SK-N-SH (cell line): Measurements from ENCODE around the gene PRKCA. TPM values are rescaled to one million over a fixed set of nuclear protein-coding genes. Genes with fewer than 3 reads are reported as not detected.

ENCODE experiments used
- CTCF ChIA-PET: fragments of 300-600, 350-600 bp; formaldehyde crosslinking; extraction: SDS; loops from one replicate; lab custom pipeline; 2021; lab: Yijun Ruan, JAX
- POLR2A ChIA-PET: fragments of 350-600 bp; sonication (Branson Sonifier 250); formaldehyde crosslinking; extraction: SDS; loops from one replicate; lab custom pipeline; 2020; ENCODE audit warnings: antibody characterized with exemption, inconsistent platforms; lab: Yijun Ruan, JAX
- DNase-seq: peaks from one replicate; pipeline ENCODE4 v3.0.0; 2012
- H2AFZ ChIP-seq: fragments of 200-600 bp; sonication (generic); 2 replicates; pipeline ENCODE4 v1.8.1; 2016; ENCODE audit warnings: antibody characterized with exemption, mild to moderate bottlenecking, low read depth
- H3F3A ChIP-seq: fragments of 200-600 bp; sonication (generic); replicated peaks from 2 replicates; pipeline ENCODE3; 2016; ENCODE audit warnings: antibody characterized with exemption, mild to moderate bottlenecking; ENCODE audit not compliant: insufficient read depth
- H3K27ac ChIP-seq, 2 experiments: fragments of 200-500 bp in 1 of 2; fragments of 200-600 bp in 1 of 2; sonication (Bioruptor generic) in 1 of 2; sonication (generic), shearing (Covaris generic) in 1 of 2; 2 replicates each; pipeline versions ENCODE4 v1.5.1 to v1.6.1; 2014 to 2016; ENCODE audit warnings: low read depth in 2 of 2, inconsistent platforms in 1 of 2, low read length in 1 of 2, mild to moderate bottlenecking in 1 of 2, mixed read lengths in 1 of 2
- H3K27me3 ChIP-seq: fragments of 200-600 bp; sonication (generic), shearing (Covaris generic); 2 replicates; pipeline ENCODE4 v1.6.1; 2016; ENCODE audit warnings: mixed run types; ENCODE audit not compliant: insufficient read depth
- H3K36me3 ChIP-seq, 2 experiments: fragments of 200-500 bp in 1 of 2; fragments of 200-600 bp in 1 of 2; sonication (Bioruptor generic) in 1 of 2; sonication (generic) in 1 of 2; replicated peaks in 1 of 2; 2 replicates each; pipeline versions ENCODE3 to v1.5.1; 2014 to 2016; ENCODE audit warnings: low read length in 1 of 2, mild to moderate bottlenecking in 1 of 2; ENCODE audit not compliant: insufficient read depth in 2 of 2, control insufficient read depth in 1 of 2
- H3K4me1 ChIP-seq, 2 experiments: fragments of 200-500 bp in 1 of 2; fragments of 200-600 bp in 1 of 2; sonication (Bioruptor generic) in 1 of 2; sonication (generic), shearing (Covaris generic) in 1 of 2; 2 replicates each; pipeline versions ENCODE4 v1.5.1 to v1.6.1; 2014 to 2016; ENCODE audit warnings: low read depth in 1 of 2, low read length in 1 of 2, mixed run types in 1 of 2; ENCODE audit not compliant: insufficient read depth in 2 of 2, control insufficient read depth in 1 of 2
- H3K4me2 ChIP-seq: fragments of 200-600 bp; sonication (generic), shearing (Covaris generic); 2 replicates; pipeline ENCODE4 v1.6.1; 2017; ENCODE audit warnings: mixed run types
- H3K4me3 ChIP-seq, 2 experiments: fragments of 200-500 bp in 1 of 2; fragments of 200-600 bp in 1 of 2; sonication (Bioruptor generic) in 1 of 2; sonication (generic), shearing (Covaris generic) in 1 of 2; 2 replicates each; pipeline versions ENCODE4 v1.5.1 to v1.8.1; 2014 to 2016; ENCODE audit warnings: low read depth in 2 of 2, inconsistent platforms in 1 of 2, low read length in 1 of 2, mild to moderate bottlenecking in 1 of 2, mixed read lengths in 1 of 2, moderate library complexity in 1 of 2
- H3K79me2 ChIP-seq: fragments of 200-600 bp; sonication (generic); 2 replicates; pipeline ENCODE4 v1.8.1; 2017; ENCODE audit warnings: mild to moderate bottlenecking; ENCODE audit not compliant: insufficient read depth
- H3K9ac ChIP-seq: fragments of 200-600 bp; sonication (generic); 2 replicates; pipeline ENCODE4 v1.6.1; 2017; ENCODE audit warnings: mixed run types
- H3K9me2 ChIP-seq: fragments of 200-600 bp; sonication (generic); 2 replicates; pipeline ENCODE4 v1.6.1; 2017; ENCODE audit warnings: mixed run types
- H3K9me3 ChIP-seq: fragments of 200-600 bp; sonication (generic); 2 replicates; pipeline ENCODE4 v1.6.1; 2017; ENCODE audit warnings: mixed run types, mild to moderate bottlenecking, moderate library complexity
- H4K20me1 ChIP-seq: fragments of 200-600 bp; sonication (generic); 2 replicates; pipeline ENCODE4 v1.6.1; 2017; ENCODE audit warnings: mild to moderate bottlenecking, mixed run types; ENCODE audit not compliant: insufficient read depth
- CHD2 ChIP-seq: fragments of 150-350 bp; IDR thresholded peaks from 2 replicates; pipeline ENCODE4 v1.6.1; 2018; ENCODE audit warnings: low read length; ENCODE audit not compliant: partially characterized antibody
- EP300 ChIP-seq, 2 experiments: IDR thresholded peaks; 2 replicates each; pipeline versions ENCODE4 v1.4.0 to v1.6.1; 2012; ENCODE audit warnings: borderline replicate concordance in 1 of 2, low read depth in 1 of 2, low read length in 1 of 2
- FOXM1 ChIP-seq: IDR thresholded peaks from 2 replicates; pipeline ENCODE4 v1.4.0; 2012; ENCODE audit warnings: low read depth, mild to moderate bottlenecking
- GABPA ChIP-seq: IDR thresholded peaks from 2 replicates; pipeline ENCODE4 v1.4.0; 2012; ENCODE audit warnings: low read depth, mild to moderate bottlenecking
- GATA2 ChIP-seq: sonication (generic); formaldehyde crosslinking; IDR thresholded peaks from 2 replicates; pipeline ENCODE4 v1.5.0; 2020; ENCODE audit warnings: mild to moderate bottlenecking, missing genetic modification reagents
- MAX ChIP-seq: IDR thresholded peaks from 2 replicates; pipeline ENCODE4 v1.4.0; 2012; ENCODE audit warnings: low read depth
- MEF2A ChIP-seq: IDR thresholded peaks from 2 replicates; pipeline ENCODE4 v1.4.0; 2012; ENCODE audit warnings: low read depth, borderline replicate concordance
- NFIC ChIP-seq: IDR thresholded peaks from 2 replicates; pipeline ENCODE4 v1.4.0; 2012; ENCODE audit warnings: borderline replicate concordance
- NRF1 ChIP-seq: IDR thresholded peaks from 2 replicates; pipeline ENCODE4 v1.6.1; 2012; ENCODE audit warnings: low read depth, mild to moderate bottlenecking, low read length
- POLR2AphosphoS5 ChIP-seq: IDR thresholded peaks from 2 replicates; pipeline ENCODE4 v1.6.1; 2012; ENCODE audit warnings: low read depth, low read length
- SIN3A ChIP-seq: IDR thresholded peaks from 2 replicates; pipeline ENCODE4 v1.6.1; 2012; ENCODE audit warnings: low read depth, mild to moderate bottlenecking, low read length, moderate library complexity, borderline replicate concordance
- SMC3 ChIP-seq: IDR thresholded peaks from 2 replicates; pipeline ENCODE4 v1.6.1; 2012; ENCODE audit warnings: low read depth, low read length, improper control_type of control experiment
- TAF1 ChIP-seq: IDR thresholded peaks from 2 replicates; pipeline ENCODE4 v1.6.1; 2012; ENCODE audit warnings: low read depth, mild to moderate bottlenecking, low read length, moderate library complexity, borderline replicate concordance
- USF1 ChIP-seq: IDR thresholded peaks from 2 replicates; pipeline ENCODE4 v1.4.0; 2012; ENCODE audit warnings: low read depth, borderline replicate concordance
- YY1 ChIP-seq: IDR thresholded peaks from 2 replicates; pipeline ENCODE4 v1.4.0; 2012; ENCODE audit warnings: low read depth, mild to moderate bottlenecking
- WGBS: methylation state at CpG from one replicate; pipeline ENCODE4 v1.1.6; 2017; ENCODE audit warnings: low lambda C conversion rate; 5-methylcytosine and 5-hydroxymethylcytosine counted together
- polyA plus RNA-seq, 3 experiments: library from polyadenylated mRNA; depleted of rRNA; stranded (reverse); fragments of >200 nt; gene quantifications; 2 replicates each; pipeline ENCODE4 v1.2.3, GENCODE V29; 2012

Gene PRKCA
- polyA plus RNA-seq, 1 of the 3 experiments (the other 2 are of a cell fraction): 108 TPM

- Histone ChIP-seq H3K9me3 (no peaks in the 10 kb centered on the region), H3K27ac (no peak overlapping the region), H3K79me2 (peaks cover 93% of the 10 kb centered on the region)
- no peak for TF ChIP-seq NRF1
- TF ChIP-seq POLR2AphosphoS5: no peak
- no peak for TF ChIP-seq YY1
- TF ChIP-seq CHD2: no peak
- no peak for TF ChIP-seq GATA2 (CRISPR knock-in tag)
- no peak for TF ChIP-seq EP300 (IDR thresholded peaks at IDR 0.05; ENCODE audit: borderline replicate concordance in 1 of 2, low read depth in 1 of 2, low read length in 1 of 2)
- no peak for TF ChIP-seq TAF1
- TF ChIP-seq NFIC: no peak
- no peak for TF ChIP-seq MEF2A
- no peak for TF ChIP-seq MAX
- TF ChIP-seq, all 33 proteins: peak for 0
- no peak overlapping the region for H2AFZ ChIP-seq
- no peaks in the 10 kb centered on the region for H3K9me2 ChIP-seq
- no peaks in the 10 kb centered on the region for H3K27me3 ChIP-seq
- peaks cover 0 to 26% of the 10 kb centered on the region in 2 experiments for H3K36me3 ChIP-seq
- no peak overlapping the region for H3K4me2 ChIP-seq
- no peaks in the 10 kb centered on the region for H4K20me1 ChIP-seq
- WGBS: 93% methylated on average over 7 of the region's 7 CpGs
- DNase-seq: no peak
- POLR2A ChIA-PET: no interaction called here
- no peak overlapping the region for H3K4me3 ChIP-seq
- H3K9ac ChIP-seq: no peak overlapping the region
- H3F3A ChIP-seq: peaks cover 35% of the 10 kb centered on the region
- CTCF ChIA-PET: interaction anchor here (1.1 to 1.7 kb wide), 2 partner anchors 14 to 148 kb away, joined by 3 to 11 read pairs; no protein-coding TSS in a partner anchor
- H3K4me1 ChIP-seq: peaks cover 14 to 28% of the 10 kb centered on the region in 2 experiments; a peak in 3 of 4 replicates
These were observed 250.0 kb downstream of the PRKCA start for GRCh38 chr17:66552371-66552770.

GRCh38 chr17:66555605-66556004 lies 253.2 kb downstream of the PRKCA start:
- H3K9ac ChIP-seq: no peak overlapping the region
- H3K4me3 ChIP-seq: no peak overlapping the region
- ChIA-PET CTCF (interaction anchor here (1.3 kb wide), 1 partner anchor 11 kb away, joined by 5 read pairs; no protein-coding TSS in a partner anchor), POLR2A (no interaction called here)
- H4K20me1 ChIP-seq: 0 out of 2 replicates have a peak, but pooled peaks cover 3% of the 10 kb centered on the region
- 87% methylated on average over 2 of the region's 2 CpGs for WGBS
- TF ChIP-seq FOXM1: no peak
- H3K9me3 ChIP-seq: no peaks in the 10 kb centered on the region
- no peak overlapping the region for H2AFZ ChIP-seq
- peaks cover 20% of the 10 kb centered on the region for H3F3A ChIP-seq
- H3K36me3 ChIP-seq: peaks cover 0 to 30% of the 10 kb centered on the region in 2 experiments
- no peak overlapping the region for H3K4me2 ChIP-seq
- H3K27me3 ChIP-seq: no peaks in the 10 kb centered on the region
- no peaks in the 10 kb centered on the region for H3K9me2 ChIP-seq
- no peak for DNase-seq
- peaks cover 97% of the 10 kb centered on the region for H3K79me2 ChIP-seq
- no peak overlapping the region for H3K27ac ChIP-seq
- no peaks in the 10 kb centered on the region for H3K4me1 ChIP-seq

GRCh38 chr17:66557200-66557599 lies 254.8 kb downstream of the PRKCA start:
- no peak for DNase-seq
- Histone ChIP-seq H3K9me3 (no peaks in the 10 kb centered on the region), H2AFZ (no peak overlapping the region), H3K4me3 (no peak overlapping the region), H3K36me3 (peaks cover 0 to 36% of the 10 kb centered on the region in 2 experiments), H3K4me1 (no peaks in the 10 kb centered on the region), H3K4me2 (no peak overlapping the region), H3K9me2 (no peaks in the 10 kb centered on the region), H4K20me1 (0 out of 2 replicates have a peak, but pooled peaks cover 7% of the 10 kb centered on the region), H3K27me3 (no peaks in the 10 kb centered on the region), H3K79me2 (peaks cover 94% of the 10 kb centered on the region), H3K27ac (no peak overlapping the region), H3F3A (peaks cover 32% of the 10 kb centered on the region), H3K9ac (no peak overlapping the region)
- ChIA-PET CTCF (no interaction called here), POLR2A (no interaction called here)
- TF ChIP-seq YY1: no peak
- TF ChIP-seq GATA2 (CRISPR knock-in tag): no peak
- TF ChIP-seq GABPA: no peak
- no peak for TF ChIP-seq SMC3
- TF ChIP-seq SIN3A: no peak
- no peak for TF ChIP-seq USF1
- 94% methylated on average over 3 of the region's 3 CpGs for WGBS
